ENCODE data around the gene DLG2. TPM values are rescaled to one million over a fixed set of nuclear protein-coding genes. Genes with fewer than 3 reads are reported as not detected.

Gene DLG2
- total RNA-seq, 2 experiments from 2014 or later, result 6.9 to 8.2 TPM

GRCh38 chr11:83569134-83569805, 2057.9 kb downstream of the DLG2 start:
- no peaks in the 10 kb centered on the region for H3K79me2 ChIP-seq (ENCODE audit: insufficient read depth, low read depth, low read length)
- DNase-seq (ENCODE audit: low spot score), result no peak
- H2AFZ ChIP-seq (ENCODE audit: low read length), result no peak overlapping the region
- H3K36me3 ChIP-seq (ENCODE audit: insufficient read depth, low read length), result no peaks in the 10 kb centered on the region
- H3K4me2 ChIP-seq (ENCODE audit: low read length), result no peak overlapping the region
- BruUV-seq (replicated peaks), result no TSS peak
- no peak overlapping the region for H3K4me3 ChIP-seq (ENCODE audit: low read depth, low read length, poor library complexity, severe bottlenecking)
- no peak overlapping the region for H3K27ac ChIP-seq (ENCODE audit: low read depth, low read length, poor library complexity, severe bottlenecking)
- H3K9me2 ChIP-seq (ENCODE audit: insufficient read depth, low read length), result no peaks in the 10 kb centered on the region
- intact Hi-C loops (cut with micrococcal nuclease; ENCODE audit: unreplicated experiment), result no loop called here
- CTCF ChIA-PET (ENCODE audit: unreplicated experiment), result no interaction called here
- no peaks in the 10 kb centered on the region for H4K20me1 ChIP-seq (ENCODE audit: insufficient read depth, low read length)
- no peaks in the 10 kb centered on the region for H3K4me1 ChIP-seq (ENCODE audit: insufficient read depth, low read length, poor library complexity, severe bottlenecking)
- POLR2A ChIA-PET, result interaction anchor here (0.6 kb wide), 1 partner anchor 506 kb away, joined by 3 read pairs; no protein-coding TSS in a partner anchor
- TF ChIP-seq, protein P1, sequence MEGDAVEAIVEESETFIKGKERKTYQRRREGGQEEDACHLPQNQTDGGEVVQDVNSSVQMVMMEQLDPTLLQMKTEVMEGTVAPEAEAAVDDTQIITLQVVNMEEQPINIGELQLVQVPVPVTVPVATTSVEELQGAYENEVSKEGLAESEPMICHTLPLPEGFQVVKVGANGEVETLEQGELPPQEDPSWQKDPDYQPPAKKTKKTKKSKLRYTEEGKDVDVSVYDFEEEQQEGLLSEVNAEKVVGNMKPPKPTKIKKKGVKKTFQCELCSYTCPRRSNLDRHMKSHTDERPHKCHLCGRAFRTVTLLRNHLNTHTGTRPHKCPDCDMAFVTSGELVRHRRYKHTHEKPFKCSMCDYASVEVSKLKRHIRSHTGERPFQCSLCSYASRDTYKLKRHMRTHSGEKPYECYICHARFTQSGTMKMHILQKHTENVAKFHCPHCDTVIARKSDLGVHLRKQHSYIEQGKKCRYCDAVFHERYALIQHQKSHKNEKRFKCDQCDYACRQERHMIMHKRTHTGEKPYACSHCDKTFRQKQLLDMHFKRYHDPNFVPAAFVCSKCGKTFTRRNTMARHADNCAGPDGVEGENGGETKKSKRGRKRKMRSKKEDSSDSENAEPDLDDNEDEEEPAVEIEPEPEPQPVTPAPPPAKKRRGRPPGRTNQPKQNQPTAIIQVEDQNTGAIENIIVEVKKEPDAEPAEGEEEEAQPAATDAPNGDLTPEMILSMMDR (conservative IDR thresholded peaks at IDR 0.05; ENCODE audit: low read length), result no peak
- no peak for TF ChIP-seq EZH2phosphoT487 (IDR thresholded peaks at IDR 0.05; ENCODE audit: borderline replicate concordance, low read depth, low read length)
- H3K9me3 ChIP-seq (ENCODE audit: low read length), result no peaks in the 10 kb centered on the region

- CTCF ChIA-PET (ENCODE audit: unreplicated experiment), result no interaction called here
- BruUV-seq (replicated peaks), result no TSS peak
- Histone ChIP-seq H3K36me3 (ENCODE audit: insufficient read depth, low read length) (no peaks in the 10 kb centered on the region), H3K27ac (ENCODE audit: low read depth, low read length, poor library complexity, severe bottlenecking) (no peak overlapping the region), H3K79me2 (ENCODE audit: insufficient read depth, low read depth, low read length) (no peaks in the 10 kb centered on the region), H3K9me3 (ENCODE audit: low read length) (no peaks in the 10 kb centered on the region), H3K4me1 (ENCODE audit: insufficient read depth, low read length, poor library complexity, severe bottlenecking) (no peaks in the 10 kb centered on the region), H2AFZ (ENCODE audit: low read length) (no peak overlapping the region), H4K20me1 (ENCODE audit: insufficient read depth, low read length) (no peaks in the 10 kb centered on the region), H3K4me2 (ENCODE audit: low read length) (no peak overlapping the region), H3K9me2 (ENCODE audit: insufficient read depth, low read length) (no peaks in the 10 kb centered on the region), H3K4me3 (ENCODE audit: low read depth, low read length, poor library complexity, severe bottlenecking) (no peak overlapping the region)
- POLR2A ChIA-PET, result interaction anchor here (0.6 kb wide), 2 partner anchors 505 to 639 kb away, joined by 3 to 4 read pairs; no protein-coding TSS in a partner anchor
- DNase-seq (ENCODE audit: low spot score), result no peak
- TF ChIP-seq, protein P1 (conservative IDR thresholded peaks at IDR 0.05; ENCODE audit: low read length), result no peak
- TF ChIP-seq EZH2phosphoT487 (IDR thresholded peaks at IDR 0.05; ENCODE audit: borderline replicate concordance, low read depth, low read length), result no peak
- intact Hi-C loops (cut with micrococcal nuclease; ENCODE audit: unreplicated experiment), result no loop called here
Observed at GRCh38 chr11:83568516-83568915, 2058.6 kb downstream of the DLG2 start.

- Histone ChIP-seq H3K9me3 (ENCODE audit: low read length) (no peaks in the 10 kb centered on the region), H3K4me3 (ENCODE audit: low read depth, low read length, poor library complexity, severe bottlenecking) (no peak overlapping the region), H3K79me2 (ENCODE audit: insufficient read depth, low read depth, low read length) (no peaks in the 10 kb centered on the region), H3K4me2 (ENCODE audit: low read length) (no peak overlapping the region), H3K9me2 (ENCODE audit: insufficient read depth, low read length) (no peaks in the 10 kb centered on the region), H3K36me3 (ENCODE audit: insufficient read depth, low read length) (no peaks in the 10 kb centered on the region), H3K4me1 (ENCODE audit: insufficient read depth, low read length, poor library complexity, severe bottlenecking) (no peaks in the 10 kb centered on the region), H2AFZ (ENCODE audit: low read length) (no peak overlapping the region), H3K27ac (ENCODE audit: low read depth, low read length, poor library complexity, severe bottlenecking) (no peak overlapping the region), H4K20me1 (ENCODE audit: insufficient read depth, low read length) (no peaks in the 10 kb centered on the region)
- no TSS peak for BruUV-seq (replicated peaks)
- intact Hi-C loops (cut with micrococcal nuclease; ENCODE audit: unreplicated experiment), result no loop called here
- no peak for DNase-seq (ENCODE audit: low spot score)
- ChIA-PET CTCF (ENCODE audit: unreplicated experiment) (no interaction called here), POLR2A (interaction anchor here (0.8 to 1.0 kb wide), 2 partner anchors 12 to 30 kb away, joined by 3 read pairs; no protein-coding TSS in a partner anchor)
- no peak for TF ChIP-seq EZH2phosphoT487 (IDR thresholded peaks at IDR 0.05; ENCODE audit: borderline replicate concordance, low read depth, low read length)
- TF ChIP-seq, protein P1 (conservative IDR thresholded peaks at IDR 0.05; ENCODE audit: low read length), result no peak
Observed at GRCh38 chr11:83566950-83567349, 2060.2 kb downstream of the DLG2 start.
